Activated naive CD4-positive, alpha-beta T cell (primary cell): ENCODE measurements around the gene LOX.

Source experiments
- DNase-seq, 4 experiments: peaks; one replicate each; lab custom pipeline; 2025; lab: John Stamatoyannopoulos, UW

Gene LOX

GRCh38 chr5:122053181-122054109, 24.6 kb downstream of the LOX start:
- no peak for DNase-seq

GRCh38 chr5:122051569-122051968, 26.5 kb downstream of the LOX start:
- DNase-seq = no peak

GRCh38 chr5:122050959-122051358, 27.1 kb downstream of the LOX start:
- DNase-seq = no peak

DNA sequence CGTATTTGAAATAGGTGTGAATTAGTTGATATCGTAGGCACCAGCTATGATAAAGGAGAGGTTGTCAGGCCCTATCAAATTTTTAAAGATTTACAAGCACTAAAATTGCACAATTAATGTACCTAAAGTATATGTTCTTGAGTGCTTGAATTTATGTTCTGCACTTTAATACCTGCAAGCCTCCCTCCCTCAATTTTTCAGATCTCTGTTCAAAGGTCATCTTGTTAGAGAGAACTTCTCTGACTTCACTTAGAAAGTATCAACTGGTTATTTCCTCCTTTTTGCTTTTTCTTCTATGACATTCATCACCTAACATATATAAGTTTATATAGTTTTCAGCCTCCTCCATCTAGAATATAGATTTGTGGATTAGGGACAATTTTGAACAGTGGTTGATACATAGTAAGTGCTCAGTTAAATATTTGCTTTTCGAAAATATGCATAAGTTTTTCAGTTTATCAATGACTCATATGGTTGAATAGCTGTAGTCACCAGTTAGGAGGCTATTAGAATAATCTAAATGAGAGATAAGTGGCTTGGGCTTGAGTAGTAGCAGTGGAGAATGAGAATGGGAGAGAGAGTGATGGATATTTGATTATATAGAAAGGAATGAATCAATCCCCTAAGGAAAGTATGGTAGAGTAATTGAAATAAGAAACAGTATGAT, 37.3 kb downstream of the LOX start:
- no peak for DNase-seq

DNA sequence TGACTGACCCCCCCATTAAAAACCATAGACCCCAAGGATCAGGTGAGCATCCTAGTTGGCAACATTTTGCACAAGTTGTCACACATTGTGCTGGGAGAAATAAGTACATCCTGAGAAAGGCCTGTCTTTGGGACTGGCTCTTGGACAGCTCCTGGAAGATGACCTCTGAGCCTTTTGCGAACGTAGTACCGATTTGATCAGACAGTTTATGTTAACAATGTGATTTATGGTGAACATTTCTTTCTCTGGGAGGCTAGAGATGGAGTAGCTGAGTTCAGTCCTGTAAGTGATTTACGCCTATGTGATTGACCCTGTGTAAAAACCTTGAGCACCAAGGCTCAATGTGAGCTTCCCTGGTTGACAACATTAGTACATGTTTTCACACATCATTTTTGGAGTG, 41.7 kb downstream of the LOX start:
- no peak for DNase-seq

- DNase-seq = no peak
Measured at GRCh38 chr5:122035913-122036312, 42.1 kb downstream of the LOX start.

GRCh38 chr5:122031836-122032235, 46.2 kb downstream of the LOX start:
- no peak for DNase-seq

DNA sequence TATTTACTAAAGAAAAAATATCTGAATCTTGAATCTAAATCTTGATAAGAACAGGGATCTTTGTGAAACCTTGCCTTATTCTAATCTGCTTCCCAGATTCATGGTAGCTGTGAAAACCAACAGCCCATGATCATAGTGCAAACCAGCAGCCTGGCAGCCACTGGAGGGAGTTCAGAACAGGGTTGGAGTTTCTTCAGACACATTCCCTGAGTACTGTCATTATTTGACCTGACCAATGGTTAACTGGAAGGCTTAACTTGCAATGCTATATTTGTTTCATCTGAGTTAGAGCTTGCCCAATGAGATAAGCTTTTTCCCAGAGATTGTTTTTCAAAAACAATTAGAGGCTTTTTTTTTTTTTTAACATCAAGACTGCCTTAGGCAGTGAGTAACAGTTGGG, 47.8 kb downstream of the LOX start:
- DNase-seq = no peak

GRCh38 chr5:122029818-122030217, 48.2 kb downstream of the LOX start:
- DNase-seq = no peak

DNA sequence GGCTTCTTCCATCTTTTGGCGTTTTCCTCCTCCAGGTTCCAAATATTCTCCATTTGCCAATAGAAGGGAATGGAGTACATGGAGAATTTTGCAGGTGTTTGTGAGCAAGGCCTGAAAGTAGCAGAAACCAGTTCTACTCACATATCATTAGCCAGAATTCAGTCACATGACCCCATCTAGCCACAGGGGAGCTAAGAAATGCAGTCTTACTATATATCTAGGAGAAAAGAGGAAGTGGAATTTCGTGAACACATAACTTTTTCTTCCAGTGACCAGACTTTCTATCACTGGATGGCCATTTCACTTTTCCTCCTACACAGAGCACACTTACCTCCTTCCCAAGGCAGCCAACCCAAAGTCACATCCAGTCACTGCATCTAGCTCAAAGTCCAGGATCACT, 55.1 kb downstream of the LOX start:
- DNase-seq = no peak

- DNase-seq = no peak
Measured at GRCh38 chr5:122019919-122020590, 58.0 kb downstream of the LOX start.

DNA sequence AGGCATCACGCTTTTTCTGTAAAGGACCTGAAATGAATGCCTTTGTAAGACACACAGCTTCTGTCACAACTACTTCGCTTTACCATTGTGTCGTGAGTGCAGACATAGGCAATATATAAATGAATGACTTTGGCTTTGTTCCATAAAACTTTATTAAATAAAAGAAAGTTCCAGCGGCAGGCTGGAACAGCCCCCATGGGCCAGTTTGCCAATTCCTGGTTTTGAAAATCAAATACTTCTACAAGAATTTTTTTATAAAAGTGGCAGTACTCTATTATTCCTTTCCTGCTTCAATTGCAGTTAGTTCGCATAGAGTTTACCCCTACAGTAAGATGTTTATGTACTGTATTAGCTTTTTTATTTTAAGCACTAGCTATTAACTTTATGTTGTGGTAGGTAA, 62.6 kb downstream of the LOX start:
- no peak for DNase-seq

DNA sequence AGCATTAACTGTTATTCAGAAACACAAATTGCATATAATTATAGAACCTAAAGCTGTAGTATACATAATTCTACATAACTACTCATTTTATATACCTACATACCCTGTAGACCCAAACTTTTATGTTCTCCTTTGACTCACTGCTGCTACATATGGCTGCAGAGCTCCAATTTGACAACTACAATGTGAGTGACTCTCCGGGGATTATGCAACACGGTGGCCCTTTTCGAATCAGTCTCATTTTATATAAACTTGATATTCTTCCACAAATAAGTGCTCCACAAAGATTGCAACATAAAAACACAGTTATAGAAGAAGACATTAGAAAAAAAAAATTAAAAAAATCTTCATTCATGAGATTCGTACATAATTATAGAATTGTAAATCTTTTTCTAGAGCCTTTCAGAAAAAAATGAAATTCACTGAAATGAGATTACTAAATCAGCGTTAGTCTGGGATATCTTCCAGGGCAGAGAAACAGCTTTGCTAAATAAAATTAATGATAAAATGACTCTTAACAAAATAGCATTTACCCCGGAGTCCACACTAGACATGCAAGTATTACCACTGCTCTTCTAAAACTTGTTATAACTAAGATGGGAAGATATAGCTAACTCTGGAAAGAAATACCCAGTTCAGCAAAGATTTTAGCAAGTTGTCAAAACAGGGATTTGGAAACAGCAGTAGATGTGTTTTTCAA, 63.7 kb downstream of the LOX start:
- no peak for DNase-seq
